Transverse colon (tissue), 4 donors: Measurements from ENCODE around the gene DMAC1. TPM values are rescaled to one million over a fixed set of nuclear protein-coding genes. Genes with fewer than 3 reads are reported as not detected.

Experiments
- DNase-seq: peaks from one replicate; pipeline ENCODE4 v3.0.0-alpha.2; 2019
- H3K27ac ChIP-seq, 4 donors: fragments of 200-600 bp; sonication (generic); 2 replicates each; pipeline ENCODE4 v1.5.1; 2016 to 2018; ENCODE audit warnings: inconsistent platforms in 4 of 4
- H3K27me3 ChIP-seq: fragments of 200-600 bp; sonication (generic); 2 replicates; pipeline ENCODE4 v1.5.1; 2017; ENCODE audit warnings: inconsistent platforms
- H3K36me3 ChIP-seq, 4 donors: fragments of 200-600 bp; sonication (generic); 2 replicates each; pipeline ENCODE4 v1.5.1; 2017 to 2019; ENCODE audit warnings: inconsistent platforms in 4 of 4
- H3K4me1 ChIP-seq, 4 donors: fragments of 200-600 bp; sonication (generic); 2 replicates each; pipeline ENCODE4 v1.5.1; 2017 to 2020; ENCODE audit warnings: inconsistent platforms in 4 of 4
- H3K4me3 ChIP-seq, 4 donors: fragments of 200-600 bp; sonication (generic); 1 replicate in 1 of 4; 2 replicates in 3 of 4; pipeline versions ENCODE4 v1.5.1 to v1.6.1; 2017 to 2019; ENCODE audit warnings: inconsistent platforms in 4 of 4
- H3K9me3 ChIP-seq, 2 donors: fragments of 200-600 bp; sonication (generic); 2 replicates each; pipeline ENCODE4 v1.5.1; 2017 to 2019; ENCODE audit warnings: inconsistent platforms in 2 of 2
- EP300 ChIP-seq: sonication (generic); formaldehyde crosslinking; IDR thresholded peaks from one replicate; pipeline ENCODE4 v1.6.1; 2017; ENCODE audit warnings: antibody characterized with exemption, low read depth
- POLR2A ChIP-seq: fragments of 450-650 bp; IDR thresholded peaks from one replicate; pipeline ENCODE4 v1.6.1; 2016; ENCODE audit warnings: antibody characterized with exemption, mild to moderate bottlenecking, moderate library complexity
- POLR2AphosphoS5 ChIP-seq, 3 donors: sonication (generic); formaldehyde crosslinking; IDR thresholded peaks; one replicate each; pipeline ENCODE4 v1.6.1; 2016; ENCODE audit warnings: antibody characterized with exemption in 3 of 3
- WGBS, 2 donors: methylation state at CpG; one replicate each; pipeline ENCODE4 v1.1.5; 2018; ENCODE audit warnings: low coverage in 1 of 2; 5-methylcytosine and 5-hydroxymethylcytosine counted together
- in situ Hi-C, 4 donors: fragments of 200-750 bp; cut with MboI; loops; one replicate each; pipeline versions ENCODE4 v1.15.0 to v1.15.1; 2017; ENCODE audit warnings: low sequenced_read_pairs in 3 of 4, low pct_ligation_motif_present in 1 of 4, low pct_unique_long_range_greater_than_20kb in 1 of 4
- intact Hi-C: fragments of 100-400 bp; cut with DNase I; formaldehyde crosslinking; loops from one replicate; pipeline ENCODE4 v1.15.1; 2023; ENCODE audit warnings: low total_unique reads
- total RNA-seq, 4 donors: library from RNA; depleted of rRNA; stranded (reverse); fragments of >200 nt; gene quantifications; one replicate each; pipeline ENCODE4 v1.1.0, GENCODE V29; 2016
- TF ChIP-seq, protein P1 (sequence below), 5 experiments: fragments of 200-600 bp in 3 of 5; fragments of 450-650 bp in 2 of 5; sonication (generic) in 3 of 5; IDR thresholded peaks; 1 replicate in 2 of 5; 2 replicates in 3 of 5; pipeline ENCODE4 v1.5.1; 2016 to 2017; ENCODE audit warnings: antibody characterized with exemption in 5 of 5, inconsistent platforms in 3 of 5, mild to moderate bottlenecking in 2 of 5, moderate library complexity in 1 of 5

Gene DMAC1
- total RNA-seq, 4 donors from 2014 or later = 6.0 to 19.4 (median 16.5) TPM

DNA sequence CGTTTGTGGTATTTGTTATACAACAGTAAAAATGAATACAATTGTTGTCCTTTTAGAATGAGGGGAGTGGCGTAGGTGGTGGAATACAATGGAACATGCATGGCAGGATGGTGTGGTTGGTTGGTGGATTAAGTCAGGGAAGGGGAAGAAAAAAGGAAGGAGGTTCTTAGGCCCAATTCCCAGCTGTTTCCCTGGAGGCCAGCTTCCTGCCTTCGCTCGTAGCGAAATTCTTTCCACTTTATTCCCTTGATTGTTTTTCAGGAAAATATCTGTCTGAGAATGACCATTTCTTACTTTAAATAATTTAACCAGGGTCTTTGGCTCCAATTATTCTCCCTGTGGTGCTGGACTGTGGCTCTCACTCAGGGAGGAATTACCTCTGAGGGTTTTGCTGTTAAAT is 24.1 kb upstream of the DMAC1 start:
- in situ Hi-C loops = no loop called here
- intact Hi-C loops = no loop called here
- Histone ChIP-seq H3K9me3 (no peaks in the 10 kb centered on the region), H3K4me3 (no peak overlapping the region), H3K36me3 (no peaks in the 10 kb centered on the region), H3K27me3 (no peaks in the 10 kb centered on the region), H3K27ac (no peak overlapping the region), H3K4me1 (no peaks in the 10 kb centered on the region)
- DNase-seq = no peak
- TF ChIP-seq POLR2A (no peak), POLR2AphosphoS5 (IDR thresholded peaks at IDR 0.05) (no peak), EP300 (no peak)
- TF ChIP-seq, protein P1, sequence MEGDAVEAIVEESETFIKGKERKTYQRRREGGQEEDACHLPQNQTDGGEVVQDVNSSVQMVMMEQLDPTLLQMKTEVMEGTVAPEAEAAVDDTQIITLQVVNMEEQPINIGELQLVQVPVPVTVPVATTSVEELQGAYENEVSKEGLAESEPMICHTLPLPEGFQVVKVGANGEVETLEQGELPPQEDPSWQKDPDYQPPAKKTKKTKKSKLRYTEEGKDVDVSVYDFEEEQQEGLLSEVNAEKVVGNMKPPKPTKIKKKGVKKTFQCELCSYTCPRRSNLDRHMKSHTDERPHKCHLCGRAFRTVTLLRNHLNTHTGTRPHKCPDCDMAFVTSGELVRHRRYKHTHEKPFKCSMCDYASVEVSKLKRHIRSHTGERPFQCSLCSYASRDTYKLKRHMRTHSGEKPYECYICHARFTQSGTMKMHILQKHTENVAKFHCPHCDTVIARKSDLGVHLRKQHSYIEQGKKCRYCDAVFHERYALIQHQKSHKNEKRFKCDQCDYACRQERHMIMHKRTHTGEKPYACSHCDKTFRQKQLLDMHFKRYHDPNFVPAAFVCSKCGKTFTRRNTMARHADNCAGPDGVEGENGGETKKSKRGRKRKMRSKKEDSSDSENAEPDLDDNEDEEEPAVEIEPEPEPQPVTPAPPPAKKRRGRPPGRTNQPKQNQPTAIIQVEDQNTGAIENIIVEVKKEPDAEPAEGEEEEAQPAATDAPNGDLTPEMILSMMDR (IDR thresholded peaks at IDR 0.05) = no peak
- WGBS, 2 donors = 80 to 87% methylated on average over 5 of the region's 5 CpGs

DNA sequence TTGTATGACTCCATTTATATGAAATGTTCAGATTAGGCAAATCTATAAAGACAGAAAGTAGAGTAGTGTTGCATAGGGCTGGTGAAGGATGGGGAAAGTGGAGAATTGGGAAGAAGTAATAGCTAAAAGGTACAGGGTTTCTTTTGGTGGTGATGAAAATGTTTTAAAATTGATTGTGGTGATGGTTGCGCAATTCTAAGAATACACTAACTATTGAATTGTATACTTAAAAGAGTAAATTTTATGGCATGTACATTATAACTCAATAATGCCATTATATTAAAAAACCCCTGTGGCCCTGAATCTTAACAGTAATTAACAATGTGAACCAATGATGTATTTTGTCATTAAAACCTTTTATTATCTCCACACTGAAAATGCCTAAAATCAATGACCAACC is 20.4 kb upstream of the DMAC1 start:
- in situ Hi-C loops = no loop called here
- DNase-seq = no peak
- WGBS, 2 donors = 0 to 45% methylated on average over 1 of the region's 1 CpG

DNA sequence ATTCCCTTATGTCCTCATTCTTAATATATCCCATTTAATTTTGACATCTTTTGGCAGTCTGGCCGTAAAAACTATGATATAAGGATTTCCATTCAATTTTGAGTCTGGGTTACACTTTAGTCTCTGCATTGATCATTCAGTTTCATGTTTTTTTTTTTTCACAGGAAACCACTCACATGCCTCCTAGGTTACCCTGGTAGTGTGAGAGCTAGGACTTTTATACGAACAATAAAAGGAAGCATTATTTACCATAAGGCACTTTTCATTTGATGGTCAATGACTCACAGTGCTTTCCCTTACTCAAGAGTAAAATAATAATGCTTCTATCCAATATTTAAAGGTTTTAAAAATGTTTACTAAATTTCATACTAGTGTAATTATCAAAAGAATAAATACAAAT is 16.4 kb upstream of the DMAC1 start:
- intact Hi-C loops = no loop called here
- Histone ChIP-seq H3K4me3 (no peak overlapping the region), H3K9me3 (no peaks in the 10 kb centered on the region), H3K36me3 (no peaks in the 10 kb centered on the region), H3K27me3 (no peaks in the 10 kb centered on the region), H3K27ac (no peak overlapping the region), H3K4me1 (peaks cover 0 to 21% (median 5%) of the 10 kb centered on the region in 4 donors)
- WGBS, 2 donors = 66 to 76% methylated on average over 2 of the region's 2 CpGs
- no peak for DNase-seq
- TF ChIP-seq EP300 (no peak), POLR2AphosphoS5 (IDR thresholded peaks at IDR 0.05) (no peak), POLR2A (no peak)
- TF ChIP-seq, protein P1 (IDR thresholded peaks at IDR 0.05) = no peak
- in situ Hi-C loops = no loop called here

More for the DNA sequence above, 20.4 kb upstream of the DMAC1 start:
- no peak overlapping the region for H3K4me3 ChIP-seq
- H3K27me3 ChIP-seq = no peaks in the 10 kb centered on the region
- no peaks in the 10 kb centered on the region for H3K4me1 ChIP-seq
- H3K36me3 ChIP-seq = no peaks in the 10 kb centered on the region
- TF ChIP-seq EP300 (no peak), POLR2A (no peak), POLR2AphosphoS5 (IDR thresholded peaks at IDR 0.05) (no peak)
- TF ChIP-seq, protein P1 (IDR thresholded peaks at IDR 0.05) = no peak
- no peak overlapping the region for H3K27ac ChIP-seq
- no peaks in the 10 kb centered on the region for H3K9me3 ChIP-seq
- intact Hi-C loops = no loop called here

DNA sequence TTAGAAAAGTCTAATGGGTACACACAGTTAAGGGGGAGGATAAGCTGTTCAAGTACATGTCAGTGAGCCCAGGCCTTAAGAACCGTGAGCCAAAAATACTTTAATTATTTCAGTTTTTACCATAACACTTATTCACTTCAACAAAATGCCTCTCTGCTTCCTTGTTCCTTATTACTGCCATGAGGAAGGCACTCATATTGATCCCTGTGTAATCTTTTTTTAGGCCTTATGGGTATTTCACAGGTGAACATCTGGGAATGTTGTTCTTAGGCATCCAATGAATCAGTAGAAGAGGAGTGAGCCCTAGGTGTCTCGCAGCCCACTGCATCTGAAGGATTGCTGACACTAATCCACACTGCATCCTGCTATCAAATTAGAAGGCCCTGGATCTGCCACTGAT is 13.5 kb upstream of the DMAC1 start:
- Histone ChIP-seq H3K4me1 (peaks cover 0 to 35% (median 11%) of the 10 kb centered on the region in 4 donors), H3K4me3 (no peak overlapping the region), H3K27ac (peak overlapping the region in 2 of 4 donors; percentile 40 to 47), H3K9me3 (no peaks in the 10 kb centered on the region), H3K36me3 (no peaks in the 10 kb centered on the region), H3K27me3 (no peaks in the 10 kb centered on the region)
- no peak for DNase-seq
- in situ Hi-C loops (no loop called here), intact Hi-C loops (no loop called here)
- TF ChIP-seq EP300 (no peak), POLR2AphosphoS5 (IDR thresholded peaks at IDR 0.05) (no peak), POLR2A (no peak)
- TF ChIP-seq, protein P1 (IDR thresholded peaks at IDR 0.05) = no peak
- 53 to 65% methylated on average over 2 of the region's 2 CpGs for WGBS, 2 donors
